HG03066 (cell line): ENCODE results near the gene CHRNB1.

Experiments used
- ATAC-seq: cut with Tn5 transposase; IDR thresholded peaks from one replicate; pipeline ENCODE4 v1.9.1; 2021; ENCODE audit warnings: low read depth; ENCODE audit not compliant: unreplicated experiment

CHRNB1 gene

DNA sequence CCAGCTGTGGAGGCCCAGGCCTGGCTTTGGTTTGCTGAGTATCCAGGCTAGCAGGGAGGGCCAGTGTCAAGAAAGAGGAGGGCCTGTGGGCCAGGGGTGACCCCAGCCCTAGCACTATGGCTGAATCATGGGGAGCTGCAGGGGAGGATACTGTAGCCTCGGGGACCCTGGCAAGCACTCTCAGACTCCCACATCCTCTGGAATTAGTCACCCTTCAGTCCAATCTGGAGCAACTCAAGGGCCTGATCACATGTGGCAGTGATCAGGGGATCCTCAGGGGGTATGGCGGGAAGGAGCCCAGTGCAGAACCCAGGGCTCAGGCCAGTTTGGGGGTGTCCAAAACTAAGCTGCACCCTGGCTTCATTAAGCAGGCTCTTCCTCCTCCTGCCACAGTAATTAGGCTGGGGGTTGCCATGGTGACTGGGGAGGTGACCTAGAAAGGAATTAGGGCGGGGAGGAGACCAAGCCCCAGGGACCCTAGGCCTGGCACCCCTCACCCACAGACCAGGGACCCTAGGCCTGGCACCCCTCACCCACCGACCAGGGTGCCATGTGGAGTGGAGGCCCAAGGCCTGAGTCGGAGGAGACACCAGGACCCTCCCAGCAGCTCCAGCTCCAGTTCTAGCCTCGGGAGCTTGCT is 31.4 kb upstream of the CHRNB1 start:
- no peak for ATAC-seq

GRCh38 chr17:7414837-7415236 is 30.0 kb upstream of the CHRNB1 start:
- ATAC-seq: no peak

GRCh38 chr17:7415784-7416183 is 29.1 kb upstream of the CHRNB1 start:
- ATAC-seq: no peak

- ATAC-seq: no peak
These were observed 28.5 kb upstream of the CHRNB1 start for GRCh38 chr17:7416323-7416722.

- ATAC-seq: no peak
These were observed 27.7 kb upstream of the CHRNB1 start for GRCh38 chr17:7417056-7417655.

- no peak for ATAC-seq
These were observed 26.2 kb upstream of the CHRNB1 start for GRCh38 chr17:7418472-7419152.

- ATAC-seq: no peak
These were observed 24.8 kb upstream of the CHRNB1 start, which contains the start of gene SPEM1 for GRCh38 chr17:7419819-7420610. Gene SPEM1, plus strand, starts transcription at chr17:7420324. Its CDS starts 61 bp downstream, at chr17:7420385.

DNA sequence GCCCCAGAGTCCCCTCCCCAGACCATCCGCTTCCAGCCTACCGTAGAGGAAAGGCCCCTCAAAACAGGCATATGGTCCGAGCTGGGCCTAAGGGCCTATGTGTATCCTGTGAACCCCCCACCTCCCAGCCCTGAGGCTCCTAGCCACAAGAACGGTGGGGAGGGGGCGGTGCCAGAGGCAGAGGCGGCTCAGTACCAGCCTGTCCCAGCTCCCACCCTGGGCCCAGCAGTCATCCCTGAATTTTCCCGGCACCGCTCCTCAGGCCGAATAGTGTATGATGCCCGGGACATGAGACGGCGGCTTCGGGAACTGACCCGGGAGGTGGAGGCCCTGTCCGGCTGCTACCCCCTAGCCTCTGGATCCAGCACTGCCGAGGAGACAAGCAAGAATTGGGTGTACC is 23.7 kb upstream of the CHRNB1 start:
- no peak for ATAC-seq

- ATAC-seq: no peak
These were observed 21.2 kb upstream of the CHRNB1 start for GRCh38 chr17:7423679-7424078.

GRCh38 chr17:7425316-7425715 is 19.5 kb upstream of the CHRNB1 start, which contains the start of gene SPEM2:
Gene SPEM2, plus strand, starts transcription at chr17:7425616. Its CDS starts 73 bp downstream, at chr17:7425689.
- no peak for ATAC-seq

GRCh38 chr17:7425756-7426155 is 19.1 kb upstream of the CHRNB1 start:
- ATAC-seq: no peak

- ATAC-seq: no peak
These were observed 18.5 kb upstream of the CHRNB1 start for GRCh38 chr17:7426203-7426863.

DNA sequence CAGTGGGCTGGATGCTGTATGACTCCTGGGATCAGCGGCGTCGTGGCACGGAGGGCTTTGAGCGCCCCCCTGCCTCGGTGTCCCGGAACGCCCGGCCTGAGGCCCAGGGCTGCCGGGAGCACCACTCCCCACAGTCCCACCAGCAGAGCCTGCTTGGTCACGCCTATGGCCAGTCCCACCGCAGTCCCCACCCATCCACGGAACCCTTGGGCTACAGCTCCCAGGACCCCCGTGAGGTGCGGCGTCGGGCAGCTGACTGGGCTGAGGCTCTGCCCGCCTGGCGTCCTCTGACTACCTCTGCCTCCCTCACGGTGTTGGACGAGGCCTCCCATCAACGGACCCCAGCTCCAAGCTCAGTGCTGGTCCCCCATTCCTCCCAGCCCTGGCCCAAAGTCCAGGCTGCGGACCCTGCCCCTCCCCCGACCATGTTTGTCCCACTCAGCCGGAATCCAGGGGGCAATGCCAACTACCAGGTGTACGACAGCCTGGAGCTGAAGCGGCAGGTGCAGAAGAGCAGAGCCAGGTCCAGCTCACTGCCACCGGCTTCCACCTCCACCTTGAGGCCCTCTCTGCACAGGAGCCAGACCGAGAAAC is 17.9 kb upstream of the CHRNB1 start:
- no peak for ATAC-seq

DNA sequence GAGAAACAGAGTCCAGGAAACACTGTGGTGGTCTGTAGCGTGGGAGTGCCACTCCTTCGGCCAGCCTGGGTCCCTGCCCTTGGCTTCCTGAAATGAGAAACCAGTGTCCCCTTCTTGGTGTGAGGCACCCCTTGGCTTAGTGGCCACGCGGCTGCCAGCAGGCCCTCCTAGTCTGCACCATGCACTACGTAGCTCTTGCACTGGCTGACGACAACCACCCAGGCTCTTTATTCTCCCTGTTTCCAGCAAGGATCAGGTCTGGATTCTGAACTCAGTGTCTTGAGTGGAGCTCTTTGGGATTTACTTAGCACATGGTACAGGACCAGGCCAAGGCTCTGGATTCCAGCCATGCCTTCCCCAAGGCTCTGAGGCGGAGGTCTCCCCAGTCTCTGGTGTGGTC is 17.3 kb upstream of the CHRNB1 start:
- ATAC-seq: no peak

DNA sequence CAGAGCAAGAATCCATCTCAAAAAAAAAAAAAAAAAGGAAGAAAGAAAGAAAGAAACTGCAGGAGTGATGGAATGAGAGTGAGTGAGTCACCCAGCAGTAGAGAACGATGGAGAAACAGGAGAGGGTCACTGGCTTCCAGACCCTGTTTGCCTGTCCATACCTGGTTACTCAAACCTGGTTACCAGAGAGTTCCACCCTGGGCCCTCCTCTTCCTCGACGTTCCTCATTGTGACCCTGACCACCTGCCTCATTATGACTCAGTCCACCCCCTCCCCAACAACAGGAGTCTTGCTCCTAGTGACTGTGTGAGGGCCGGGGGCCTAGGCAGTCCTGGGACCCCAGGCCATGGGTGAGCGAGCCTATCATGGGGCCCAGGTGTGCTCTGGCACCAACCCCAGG is 16.3 kb upstream of the CHRNB1 start, which contains the start of gene SPEM3:
Gene SPEM3, plus strand, starts transcription at position 301 of the 400 bp plus-strand sequence. Its CDS starts 46 bp downstream, at position 347.
- no peak for ATAC-seq

DNA sequence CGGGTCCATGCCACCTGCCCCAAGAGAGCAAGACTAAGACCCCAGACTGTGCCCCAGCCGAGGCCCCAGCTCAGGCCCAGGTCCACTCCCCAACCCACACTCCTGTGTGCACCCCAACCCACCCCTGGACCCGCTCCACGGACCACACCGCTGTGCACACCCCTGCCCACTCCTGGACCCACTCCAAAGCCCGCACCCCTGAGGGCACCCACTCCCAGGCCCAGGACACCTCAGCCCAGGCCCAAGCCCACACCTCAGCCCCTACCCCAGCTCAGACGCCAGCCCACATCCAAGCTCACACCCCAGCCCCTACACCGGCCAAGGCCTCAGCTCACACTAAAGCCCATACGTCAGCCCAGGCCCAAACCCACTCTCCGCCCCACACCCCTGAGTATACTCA is 15.1 kb upstream of the CHRNB1 start:
- no peak for ATAC-seq

- ATAC-seq: no peak
These were observed 13.6 kb upstream of the CHRNB1 start for GRCh38 chr17:7431231-7431630.

- no peak for ATAC-seq
These were observed 12.6 kb upstream of the CHRNB1 start for GRCh38 chr17:7432296-7432695.

DNA sequence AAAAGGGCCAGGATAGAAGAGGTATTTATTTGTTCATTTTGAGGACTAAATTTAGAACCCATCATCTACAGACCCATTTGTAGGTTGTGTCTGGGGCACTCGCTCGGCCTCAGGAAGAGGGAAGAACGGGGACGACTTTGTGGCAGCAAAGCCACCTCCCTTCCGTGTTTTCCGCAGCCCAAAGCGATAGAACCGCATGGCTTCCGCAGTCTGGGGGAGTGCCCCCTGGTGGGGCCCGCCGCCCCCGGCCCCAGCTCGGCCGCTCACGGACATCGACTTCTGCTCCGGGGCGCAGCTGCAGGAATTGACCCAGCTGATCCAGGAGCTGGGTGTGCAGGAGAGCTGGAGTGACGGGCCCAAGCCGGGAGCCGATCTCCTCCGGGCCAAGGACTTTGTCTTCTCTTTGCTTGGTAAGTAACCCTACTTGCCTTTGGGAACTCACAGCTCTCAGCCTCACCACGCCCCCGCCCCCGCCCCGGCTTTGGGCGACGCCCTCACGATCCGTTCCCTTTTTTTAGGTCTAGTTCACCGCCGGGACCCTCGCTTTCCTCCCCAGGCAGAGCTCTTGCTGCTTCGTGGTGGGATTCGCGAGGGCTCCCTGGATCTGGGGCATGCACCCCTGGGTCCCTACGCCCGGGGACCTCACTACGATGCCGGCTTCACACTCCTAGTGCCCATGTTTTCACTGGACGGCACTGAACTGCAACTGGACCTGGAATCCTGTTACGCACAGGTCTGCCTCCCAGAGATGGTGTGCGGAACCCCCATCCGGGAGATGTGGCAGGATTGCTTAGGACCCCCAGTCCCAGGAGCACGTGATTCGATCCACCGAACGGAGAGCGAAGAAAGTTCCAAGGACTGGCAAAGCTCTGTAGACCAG is 8.9 kb upstream of the CHRNB1 start:
- no peak for ATAC-seq
